CD4-positive, CD25-positive, alpha-beta regulatory T cell (primary cell): ENCODE measurements around the gene ZNF710. TPM values are rescaled to one million over a fixed set of nuclear protein-coding genes. Genes with fewer than 3 reads are reported as not detected.
A peak's percentile ranks its signal among the peaks of the same experiment; 100 is the strongest.

Experiments
- ATAC-seq, 2 donors: fragments of 150-1000 bp; cut with Tn5 transposase; one replicate each; pipeline ENCODE4 v1.10.0; 2021; ENCODE audit warnings: low read depth in 2 of 2, moderate number of reproducible peaks in 2 of 2, moderate library complexity in 1 of 2
- DNase-seq, 3 donors: peaks; one replicate each; pipeline versions ENCODE4 v3.0.0 to v3.0.0-alpha.2; 2012 to 2022; ENCODE audit warnings: mixed read lengths in 1 of 3
- H3K27ac ChIP-seq: one replicate; pipeline ENCODE4 v1.7.0; 2013; ENCODE audit warnings: mild to moderate bottlenecking, low read length; ENCODE audit not compliant: insufficient read depth, poor library complexity, severe bottlenecking
- H3K27me3 ChIP-seq: one replicate; pipeline ENCODE4 v1.7.0; 2013; ENCODE audit warnings: low read length; ENCODE audit not compliant: control insufficient read depth, insufficient read depth
- H3K36me3 ChIP-seq: one replicate; pipeline ENCODE4 v1.7.0; 2013; ENCODE audit warnings: mild to moderate bottlenecking, low read length, moderate library complexity; ENCODE audit not compliant: control insufficient read depth, insufficient read depth
- H3K4me1 ChIP-seq: 2 replicates; pipeline ENCODE4 v1.7.0; 2013; ENCODE audit warnings: mild to moderate bottlenecking, low read length; ENCODE audit not compliant: insufficient read depth, control insufficient read depth, poor library complexity, severe bottlenecking
- H3K4me3 ChIP-seq: one replicate; pipeline ENCODE4 v1.7.0; 2013; ENCODE audit warnings: low read depth, mild to moderate bottlenecking, low read length, moderate library complexity
- H3K9me3 ChIP-seq, 2 experiments: 1 replicate in 1 of 2; 2 replicates in 1 of 2; pipeline ENCODE4 v1.7.0; 2013; ENCODE audit warnings: low read length in 2 of 2, mild to moderate bottlenecking in 1 of 2, moderate library complexity in 1 of 2; ENCODE audit not compliant: control insufficient read depth in 2 of 2
- H3K27ac Mint-ChIP-seq, 3 donors: one replicate each; pipeline ENCODE4 v1.8.0; 2020 to 2022; ENCODE audit warnings: mild to moderate bottlenecking in 3 of 3, mixed read lengths in 3 of 3, moderate library complexity in 2 of 3
- H3K27me3 Mint-ChIP-seq: one replicate; pipeline ENCODE4 v1.8.0; 2022; ENCODE audit warnings: mild to moderate bottlenecking, mixed read lengths
- H3K36me3 Mint-ChIP-seq: one replicate; pipeline ENCODE4 v1.8.0; 2020; ENCODE audit warnings: mixed read lengths
- H3K4me1 Mint-ChIP-seq, 4 donors: one replicate each; pipeline ENCODE4 v1.8.0; 2020 to 2022; ENCODE audit warnings: mixed read lengths in 4 of 4, mild to moderate bottlenecking in 1 of 4
- H3K4me3 Mint-ChIP-seq, 4 donors: one replicate each; pipeline ENCODE4 v1.8.0; 2020 to 2022; ENCODE audit warnings: mild to moderate bottlenecking in 4 of 4, mixed read lengths in 4 of 4, moderate library complexity in 3 of 4
- H3K9me3 Mint-ChIP-seq, 7 donors: one replicate each; pipeline ENCODE4 v1.8.0; 2020 to 2022; ENCODE audit warnings: mixed read lengths in 7 of 7, mild to moderate bottlenecking in 3 of 7, moderate library complexity in 2 of 7
- polyA plus RNA-seq, 4 donors: library from polyadenylated mRNA; unstranded; fragments of 300-500 nt; fragmentation: Illumina TruSeq; gene quantifications; one replicate each; pipeline ENCODE4 v1.2.3, GENCODE V29; 2021
- total RNA-seq: library from RNA; stranded (reverse); gene quantifications from one replicate; pipeline ENCODE4 v1.2.3, GENCODE V29; 2022

ZNF710 gene
- total and polyA plus RNA-seq, 5 donors from 2014 or later = 0.88 to 16.3 (median 2.1) TPM

DNA sequence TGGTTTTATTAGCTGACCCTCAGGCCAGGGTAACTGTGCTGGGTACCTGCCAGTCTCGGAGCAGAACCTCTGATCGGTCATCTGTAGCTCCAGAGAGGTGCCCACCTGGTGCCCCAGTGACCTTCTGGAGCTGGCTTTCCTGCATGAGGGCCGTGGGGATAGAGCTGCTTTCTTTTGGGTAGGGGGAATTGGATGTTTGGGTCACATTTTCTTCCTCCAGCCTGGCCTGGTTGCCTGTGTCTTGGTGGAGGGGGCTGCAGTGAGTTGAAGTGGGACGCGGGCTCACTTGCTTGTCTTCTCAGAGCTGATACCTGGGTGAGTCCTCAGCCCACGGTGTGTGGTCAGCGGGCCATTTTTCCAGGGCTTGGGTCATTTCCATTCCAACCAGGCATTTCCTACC, 2.6 kb downstream of the ZNF710 start:
- Mint-ChIP-seq H3K27ac (peak overlapping the region; percentile 14 to 85 (median 33)), H3K27me3 (peaks cover 7% of the 10 kb centered on the region), H3K4me1 (peaks cover 10 to 74% (median 49%) of the 10 kb centered on the region in 4 donors), H3K9me3 (peaks cover 0 to 2% (median 0%) of the 10 kb centered on the region in 7 donors), H3K36me3 (no peaks in the 10 kb centered on the region), H3K4me3 (peak overlapping the region; percentile 80 to 98 (median 91))
- no peak for DNase-seq
- Histone ChIP-seq H3K36me3 (no peaks in the 10 kb centered on the region), H3K4me1 (peaks cover 63% of the 10 kb centered on the region), H3K27me3 (no peaks in the 10 kb centered on the region), H3K4me3 (no peak overlapping the region), H3K27ac (peak overlapping the region; percentile 2), H3K9me3 (no peaks in the 10 kb centered on the region)
- ATAC-seq = no peak

DNA sequence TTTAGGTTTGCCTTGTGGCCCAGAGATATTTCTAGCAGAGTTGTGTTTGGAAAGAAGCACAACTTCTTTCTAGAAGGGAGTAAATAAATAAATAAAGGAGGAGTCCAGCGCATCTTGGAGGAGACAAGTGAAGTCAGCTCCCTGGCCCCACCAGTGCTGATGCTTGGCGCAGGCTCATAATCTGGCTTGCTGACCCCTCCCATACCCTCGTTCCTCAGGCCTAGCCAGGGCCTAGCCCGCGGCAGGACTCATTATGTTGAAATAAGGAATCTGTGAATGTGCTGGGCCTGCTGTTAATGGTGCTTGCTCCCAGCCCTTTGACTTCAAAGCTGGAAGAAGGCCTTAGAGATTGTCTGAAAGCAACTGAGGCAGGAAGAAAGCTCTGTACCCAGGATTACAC, 3.1 kb downstream of the ZNF710 start:
- Mint-ChIP-seq H3K4me1 (peaks cover 10 to 74% (median 49%) of the 10 kb centered on the region in 4 donors), H3K27ac (peak overlapping the region; percentile 27 to 85 (median 33)), H3K4me3 (peak overlapping the region; percentile 41 to 98 (median 86)), H3K27me3 (peaks cover 7% of the 10 kb centered on the region), H3K9me3 (peaks cover 0 to 2% (median 0%) of the 10 kb centered on the region in 7 donors), H3K36me3 (no peaks in the 10 kb centered on the region)
- no peak overlapping the region for H3K4me3 ChIP-seq
- no peaks in the 10 kb centered on the region for H3K9me3 ChIP-seq
- no peaks in the 10 kb centered on the region for H3K36me3 ChIP-seq
- H3K27ac ChIP-seq = no peak overlapping the region
- no peak for DNase-seq
- ATAC-seq = no peak
- peaks cover 62% of the 10 kb centered on the region for H3K4me1 ChIP-seq
- no peaks in the 10 kb centered on the region for H3K27me3 ChIP-seq

DNA sequence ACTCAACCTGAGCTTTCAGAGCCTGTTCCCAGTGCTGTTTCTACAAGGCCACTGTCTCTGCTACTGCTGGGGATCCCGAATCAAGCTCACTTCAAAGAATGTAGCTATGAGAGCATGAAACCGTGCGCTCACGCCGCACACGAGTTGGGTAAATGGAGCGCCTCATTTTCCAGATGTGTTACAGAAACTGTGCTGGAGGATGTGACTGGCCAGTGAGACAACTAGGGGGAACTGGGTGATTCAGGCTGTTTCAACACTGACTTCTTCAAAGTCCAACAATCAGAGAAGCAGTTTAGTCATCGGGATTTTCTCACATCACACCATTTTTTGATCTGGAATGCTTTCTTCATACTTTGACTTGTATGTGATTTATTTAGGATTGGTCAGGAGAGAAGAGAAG, 3.5 kb downstream of the ZNF710 start:
- H3K27ac ChIP-seq = no peak overlapping the region
- ATAC-seq = no peak
- H3K27me3 Mint-ChIP-seq = peaks cover 7% of the 10 kb centered on the region
- H3K36me3 ChIP-seq = no peaks in the 10 kb centered on the region
- no peak for DNase-seq
- H3K4me1 ChIP-seq = peaks cover 62% of the 10 kb centered on the region
- no peaks in the 10 kb centered on the region for H3K27me3 ChIP-seq
- no peaks in the 10 kb centered on the region for H3K9me3 ChIP-seq
- peaks cover 0 to 2% (median 0%) of the 10 kb centered on the region in 7 donors for H3K9me3 Mint-ChIP-seq
- no peaks in the 10 kb centered on the region for H3K36me3 Mint-ChIP-seq
- peaks cover 14 to 74% (median 53%) of the 10 kb centered on the region in 4 donors for H3K4me1 Mint-ChIP-seq
- peak overlapping the region in 3 of 4 donors; percentile 22 to 98 (median 41) for H3K4me3 Mint-ChIP-seq
- H3K27ac Mint-ChIP-seq = peak overlapping the region; percentile 5 to 67 (median 33)
- no peak overlapping the region for H3K4me3 ChIP-seq

DNA sequence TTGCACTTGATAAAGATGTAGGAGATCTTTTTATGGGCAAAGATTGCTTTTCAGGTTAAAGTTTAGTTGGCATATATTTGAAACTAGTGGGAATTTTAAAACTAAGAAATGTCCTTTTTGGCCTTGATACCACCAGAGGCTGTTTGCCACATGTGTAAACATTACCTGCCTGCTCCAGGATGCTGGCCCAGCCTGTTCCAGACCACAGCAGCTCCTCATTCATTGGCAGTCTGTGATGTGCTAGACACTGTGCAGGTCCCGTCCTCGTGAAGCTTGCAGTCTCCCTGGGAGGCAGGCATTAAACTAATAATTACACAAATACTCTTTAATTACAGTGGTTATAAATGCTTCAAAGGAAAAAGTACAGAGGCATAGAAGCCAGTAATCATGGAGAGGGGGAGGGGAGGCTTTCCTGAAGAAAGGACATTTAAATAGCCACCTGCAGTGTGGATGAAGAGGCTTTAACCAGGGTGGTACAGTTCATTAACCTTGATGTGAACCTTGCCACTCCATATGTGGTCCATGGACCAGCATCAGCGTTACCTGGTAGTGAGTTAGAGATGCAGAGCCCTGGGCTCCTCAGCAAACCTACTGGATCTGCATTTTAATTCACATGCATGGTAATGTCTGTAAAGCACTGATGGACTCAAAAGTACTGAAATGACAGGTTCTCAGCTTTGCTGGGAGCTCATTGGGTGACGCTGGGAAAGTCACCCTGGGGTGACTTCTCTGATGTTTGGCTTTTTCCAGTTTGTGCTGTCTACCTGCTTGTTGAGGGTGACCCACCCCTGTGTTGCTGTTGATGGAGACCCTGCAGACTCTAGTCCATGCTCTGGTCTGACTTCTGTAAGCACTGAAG, 5.3 kb downstream of the ZNF710 start:
- DNase-seq (no peak), ATAC-seq (no peak)
- Histone ChIP-seq H3K4me3 (no peak overlapping the region), H3K27me3 (no peaks in the 10 kb centered on the region), H3K36me3 (no peaks in the 10 kb centered on the region), H3K27ac (no peak overlapping the region), H3K9me3 (peaks cover 0 to 3% of the 10 kb centered on the region in 2 experiments), H3K4me1 (peaks cover 59% of the 10 kb centered on the region)
- H3K9me3 Mint-ChIP-seq = peaks cover 0 to 2% (median 0%) of the 10 kb centered on the region in 7 donors
- H3K36me3 Mint-ChIP-seq = no peaks in the 10 kb centered on the region
- H3K4me1 Mint-ChIP-seq = peaks cover 19 to 79% (median 55%) of the 10 kb centered on the region in 4 donors
- H3K27me3 Mint-ChIP-seq = no peaks in the 10 kb centered on the region
- peak overlapping the region; percentile 34 to 79 (median 75) for H3K27ac Mint-ChIP-seq
- peak overlapping the region in 1 of 4 donors; percentile 98 for H3K4me3 Mint-ChIP-seq

DNA sequence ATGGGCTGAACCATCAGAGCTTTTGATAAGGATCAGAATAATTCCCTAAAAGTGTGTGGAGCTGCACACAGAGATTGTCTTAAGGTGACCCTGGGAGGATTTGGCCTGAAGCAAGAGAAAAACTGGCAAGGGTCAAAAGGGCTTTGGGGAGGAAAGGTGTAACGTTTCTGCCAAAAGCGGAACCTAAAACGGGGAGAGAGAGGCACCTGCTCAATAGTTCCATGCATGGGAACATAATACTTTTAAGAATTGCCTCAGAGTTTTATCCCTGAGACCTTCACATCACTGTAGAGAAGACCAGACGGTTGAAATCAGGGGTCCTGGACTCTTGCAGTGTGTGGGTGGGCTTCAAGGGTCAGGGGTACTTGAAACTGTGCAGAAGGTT, 5.9 kb downstream of the ZNF710 start:
- peaks cover 59% of the 10 kb centered on the region for H3K4me1 ChIP-seq
- H3K27ac Mint-ChIP-seq = peak overlapping the region in 2 of 3 donors; percentile 75 to 79

DNA sequence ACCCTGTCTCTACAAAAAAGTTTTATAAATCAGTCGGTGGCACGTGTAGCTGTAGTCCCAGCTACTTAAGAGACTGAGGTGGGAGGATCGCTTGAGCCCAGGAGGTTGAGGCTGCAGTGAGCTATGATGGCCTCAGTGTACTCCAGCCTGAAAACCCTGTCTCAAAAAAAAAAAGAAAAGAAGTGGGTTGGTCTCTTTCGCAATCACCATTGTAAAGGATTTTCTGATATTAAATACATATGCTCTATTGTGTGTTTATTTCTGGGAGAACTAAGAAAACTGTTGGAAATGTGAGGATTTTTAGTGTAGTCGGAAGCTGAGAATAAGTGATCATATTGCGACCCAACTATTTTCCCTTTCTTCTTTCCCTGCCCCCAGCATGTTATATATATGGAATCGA, 7.5 kb downstream of the ZNF710 start:
- peak overlapping the region in 2 of 3 donors; percentile 53 to 54 for H3K27ac Mint-ChIP-seq

More for the DNA sequence above, 5.9 kb downstream of the ZNF710 start:
- H3K27ac ChIP-seq = no peak overlapping the region
- H3K27me3 ChIP-seq = no peaks in the 10 kb centered on the region
- DNase-seq (no peak), ATAC-seq (no peak)
- H3K9me3 ChIP-seq = peaks cover 0 to 9% of the 10 kb centered on the region in 2 experiments
- Mint-ChIP-seq H3K36me3 (no peaks in the 10 kb centered on the region), H3K4me1 (peaks cover 19 to 79% (median 56%) of the 10 kb centered on the region in 4 donors), H3K4me3 (peak overlapping the region in 1 of 4 donors; percentile 13), H3K27me3 (no peaks in the 10 kb centered on the region), H3K9me3 (peaks cover 0 to 4% (median 0%) of the 10 kb centered on the region in 7 donors)
- no peaks in the 10 kb centered on the region for H3K36me3 ChIP-seq
- no peak overlapping the region for H3K4me3 ChIP-seq

DNA sequence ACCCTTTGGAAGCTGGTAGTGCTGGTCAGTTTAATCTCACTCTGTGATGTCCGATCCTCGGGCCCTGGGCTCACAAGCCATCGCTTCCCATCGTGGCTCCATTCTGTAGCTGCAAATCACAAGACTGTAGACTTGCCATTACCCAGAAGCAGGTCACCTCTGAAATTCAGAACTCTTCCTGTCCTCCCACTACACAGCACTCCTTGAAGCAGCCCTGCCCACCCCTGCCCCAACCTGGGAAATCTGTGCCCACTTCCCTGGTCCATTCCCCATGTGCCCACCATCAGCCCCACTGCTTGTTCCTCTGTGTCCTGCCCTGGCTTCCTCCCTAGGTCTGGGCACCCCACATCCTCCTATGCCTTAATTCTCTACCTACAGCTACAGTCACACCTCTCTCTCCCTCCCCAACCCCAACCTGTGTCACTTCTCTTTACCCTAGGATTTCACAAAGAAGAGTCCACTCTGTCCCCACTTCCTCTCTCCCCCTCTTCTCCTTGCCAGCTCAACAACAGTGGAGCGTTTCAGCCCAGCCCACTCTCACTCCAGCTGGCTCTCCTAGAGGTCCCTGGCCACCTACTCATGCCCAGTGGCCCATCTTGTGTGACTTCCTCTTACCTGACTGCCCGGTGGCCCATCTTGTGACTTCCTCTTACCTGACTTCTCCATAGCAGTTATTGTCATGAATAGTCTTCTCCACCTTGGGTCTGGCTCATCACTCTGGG, 8.3 kb downstream of the ZNF710 start:
- Mint-ChIP-seq H3K36me3 (no peaks in the 10 kb centered on the region), H3K27me3 (no peaks in the 10 kb centered on the region), H3K9me3 (peaks cover 0 to 4% (median 0%) of the 10 kb centered on the region in 7 donors), H3K4me3 (peak overlapping the region in 1 of 4 donors; percentile 6), H3K4me1 (peaks cover 27 to 77% (median 58%) of the 10 kb centered on the region in 4 donors), H3K27ac (peak overlapping the region in 2 of 3 donors; percentile 28 to 88)
- Histone ChIP-seq H3K27me3 (no peaks in the 10 kb centered on the region), H3K36me3 (no peaks in the 10 kb centered on the region), H3K27ac (no peak overlapping the region), H3K4me3 (no peak overlapping the region), H3K4me1 (peaks cover 59% of the 10 kb centered on the region), H3K9me3 (peaks cover 0 to 9% of the 10 kb centered on the region in 2 experiments)
- DNase-seq (no peak), ATAC-seq (no peak)

More for the DNA sequence above, 7.5 kb downstream of the ZNF710 start:
- H3K27me3 ChIP-seq = no peaks in the 10 kb centered on the region
- peaks cover 0 to 4% (median 0%) of the 10 kb centered on the region in 7 donors for H3K9me3 Mint-ChIP-seq
- no peaks in the 10 kb centered on the region for H3K27me3 Mint-ChIP-seq
- H3K36me3 Mint-ChIP-seq = no peaks in the 10 kb centered on the region
- ATAC-seq (no peak), DNase-seq (no peak)
- peak overlapping the region in 1 of 4 donors; percentile 13 for H3K4me3 Mint-ChIP-seq
- peaks cover 60% of the 10 kb centered on the region for H3K4me1 ChIP-seq
- no peak overlapping the region for H3K27ac ChIP-seq
- H3K4me3 ChIP-seq = no peak overlapping the region
- peaks cover 0 to 9% of the 10 kb centered on the region in 2 experiments for H3K9me3 ChIP-seq
- H3K4me1 Mint-ChIP-seq = peaks cover 25 to 79% (median 55%) of the 10 kb centered on the region in 4 donors
- H3K36me3 ChIP-seq = no peaks in the 10 kb centered on the region
